HepG2 (cell line): Measurements from ENCODE around the gene STIP1. TPM values are rescaled to one million over a fixed set of nuclear protein-coding genes. Genes with fewer than 3 reads are reported as not detected.

ENCODE experiments used
- AKNA ChIP-seq: sonication (generic); formaldehyde crosslinking; IDR thresholded peaks from 2 replicates; pipeline ENCODE4 v1.4.0; 2020; ENCODE audit warnings: missing genetic modification reagents, borderline replicate concordance
- ARID3A ChIP-seq: IDR thresholded peaks from 2 replicates; pipeline ENCODE4 v1.6.1; 2012; ENCODE audit warnings: low read depth, low read length, improper control_type of control experiment
- EZH2 ChIP-seq: conservative IDR thresholded peaks from 2 replicates; pipeline ENCODE4 v1.6.1; 2012; ENCODE audit warnings: mild to moderate bottlenecking, low read depth, low read length, moderate library complexity
- MAF1 ChIP-seq: sonication (generic); formaldehyde crosslinking; IDR thresholded peaks from 2 replicates; pipeline ENCODE4 v1.5.0; 2020; ENCODE audit warnings: missing genetic modification reagents, borderline replicate concordance
- MAFF ChIP-seq: IDR thresholded peaks from 2 replicates; pipeline ENCODE4 v1.6.1; 2011; ENCODE audit warnings: low read depth, low read length, improper control_type of control experiment
- POLR2AphosphoS5 ChIP-seq: IDR thresholded peaks from 2 replicates; pipeline ENCODE4 v1.6.1; 2012; ENCODE audit warnings: low read depth, low read length
- RBAK ChIP-seq: sonication (generic); formaldehyde crosslinking; IDR thresholded peaks from 2 replicates; pipeline ENCODE4 v1.5.1; 2020; ENCODE audit warnings: mild to moderate bottlenecking, missing genetic modification reagents
- SALL1 ChIP-seq: sonication (generic); formaldehyde crosslinking; IDR thresholded peaks from 2 replicates; pipeline ENCODE4 v1.8.0; 2022; ENCODE audit warnings: mild to moderate bottlenecking, missing genetic modification reagents
- SETDB1 ChIP-seq: sonication (generic); formaldehyde crosslinking; IDR thresholded peaks from 2 replicates; pipeline ENCODE4 v1.5.1; 2020; ENCODE audit warnings: missing genetic modification reagents, mild to moderate bottlenecking, borderline replicate concordance
- SUZ12 ChIP-seq: fragments of 150-350 bp; IDR thresholded peaks from 2 replicates; pipeline ENCODE4 v1.6.1; 2014; ENCODE audit warnings: low read depth, low read length
- ZBTB8A ChIP-seq: sonication (generic); formaldehyde crosslinking; IDR thresholded peaks from 2 replicates; pipeline ENCODE4 v1.4.0; 2020; ENCODE audit warnings: mild to moderate bottlenecking, low read depth, missing genetic modification reagents, borderline replicate concordance
- ZNF337 ChIP-seq: sonication (generic); formaldehyde crosslinking; IDR thresholded peaks from 2 replicates; pipeline ENCODE4 v1.5.1; 2020; ENCODE audit warnings: missing genetic modification reagents, low read depth, mild to moderate bottlenecking, borderline replicate concordance
- ZNF414 ChIP-seq: sonication (generic); formaldehyde crosslinking; IDR thresholded peaks from 2 replicates; pipeline ENCODE4 v1.5.0; 2020; ENCODE audit warnings: missing genetic modification reagents
- ZNF570 ChIP-seq: sonication (generic); formaldehyde crosslinking; IDR thresholded peaks from 2 replicates; pipeline ENCODE4 v1.4.0; 2020; ENCODE audit warnings: mild to moderate bottlenecking, missing genetic modification reagents, borderline replicate concordance
- ZNF589 ChIP-seq: sonication (generic); formaldehyde crosslinking; conservative IDR thresholded peaks from 2 replicates; pipeline ENCODE4 v1.8.0; 2022; ENCODE audit warnings: mild to moderate bottlenecking, moderate library complexity, missing genetic modification reagents
- ZNF776 ChIP-seq: sonication (generic); formaldehyde crosslinking; IDR thresholded peaks from 2 replicates; pipeline ENCODE4 v1.4.0; 2020; ENCODE audit warnings: mild to moderate bottlenecking, missing genetic modification reagents
- polyA plus RNA-seq, 8 experiments: library from polyadenylated mRNA; depleted of rRNA in 3 of 8; stranded (reverse) in 7 of 8; unstranded in 1 of 8; fragments of >200 nt; fragmentation: Illumina TruSeq in 4 of 8; extraction: Trizol in 4 of 8; gene quantifications; 2 replicates each; pipeline versions ENCODE4 v1.2.1 to v1.2.3, GENCODE V29; 2011 to 2016; ENCODE audit warnings: low read depth in 4 of 8, missing spikeins in 1 of 8, mixed read lengths in 1 of 8; ENCODE audit not compliant: insufficient read depth in 1 of 8
- total RNA-seq, 5 experiments: library from RNA; depleted of rRNA; stranded (reverse); fragments of >200 nt; fragmentation: Illumina TruSeq; extraction: Trizol; gene quantifications; 2 replicates each; pipeline ENCODE4 v1.2.3, GENCODE V29; 2016; ENCODE audit warnings: low read depth in 1 of 5

STIP1 gene
- total and polyA plus RNA-seq, 2 of the 13 experiments (the other 11 are each of a cell fraction or from before 2014, with no cell fraction given), result 81.1 to 217 TPM

GRCh38 chr11:64230171-64230984 lies 44.4 kb downstream of the STIP1 start, which contains the start of gene DNAJC4 (continued):
- peak; percentile 69 for TF ChIP-seq POLR2AphosphoS5
- no peak for TF ChIP-seq ARID3A
- no peak for TF ChIP-seq ZNF589 (CRISPR knock-in tag)
- no peak for TF ChIP-seq SUZ12
- TF ChIP-seq MAFF, result no peak
- TF ChIP-seq ZNF337 (CRISPR knock-in tag), result peak; percentile 78
- no peak for TF ChIP-seq SETDB1 (CRISPR knock-in tag)
- TF ChIP-seq EZH2, result no peak
- 0 out of 2 replicates have a peak, but pooled peaks have one; percentile 42 for TF ChIP-seq ZNF414 (CRISPR knock-in tag)
- TF ChIP-seq SALL1 (CRISPR knock-in tag), result peak; percentile 60
- TF ChIP-seq AKNA (CRISPR knock-in tag), result no peak
- no peak for TF ChIP-seq RBAK (CRISPR knock-in tag)
- no peak for TF ChIP-seq ZBTB8A
- TF ChIP-seq ZNF776 (CRISPR knock-in tag), result peak; percentile 12; the same call in 1 of the 2 replicates
- no peak for TF ChIP-seq MAF1
- TF ChIP-seq ZNF570 (CRISPR knock-in tag), result no peak
